Measurements from ENCODE around the gene CDS1. TPM values are rescaled to one million over a fixed set of nuclear protein-coding genes. Genes with fewer than 3 reads are reported as not detected.

Gene CDS1
- total and polyA plus RNA-seq, 2 of the 8 experiments (the other 6 are each of a cell fraction or from before 2014, with no cell fraction given), result 8.7 to 13.9 TPM

DNA sequence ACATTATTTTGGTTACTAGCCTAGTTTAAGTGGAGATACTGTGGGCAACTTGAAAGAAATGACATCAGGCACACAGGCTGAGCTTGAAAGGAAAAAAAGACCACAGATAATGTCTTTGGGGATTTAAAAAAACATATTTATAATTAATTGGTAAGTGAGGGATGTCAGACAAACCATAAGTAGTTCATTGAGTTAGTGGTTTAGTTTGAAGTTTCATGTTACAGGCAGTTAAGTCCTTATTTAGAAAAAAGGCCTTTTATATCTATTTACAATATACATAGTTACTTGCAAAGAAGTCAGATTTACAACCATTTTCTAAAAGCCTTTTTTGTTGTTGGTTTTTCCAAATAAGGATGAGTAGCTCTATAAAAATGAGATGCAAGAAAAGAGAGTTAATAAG, 89.2 kb downstream of the CDS1 start:
- no peak overlapping the region for H2AK5ac ChIP-seq (ENCODE audit: low read depth, low read length)

More for the DNA sequence above, 89.2 kb downstream of the CDS1 start:
- ChIA-PET POLR2A (ENCODE audit: partially characterized antibody) (no interaction called here), CTCF (ENCODE audit: partially characterized antibody) (interaction anchor here (0.9 to 1.2 kb wide), 2 partner anchors 22 to 94 kb away, joined by 3 read pairs; no protein-coding TSS in a partner anchor)
- FAIRE-seq (no peak), DNase-seq (ENCODE audit: low read depth in 1 of 2, low spot score in 2 of 2) (no peak)
- H4K20me1 ChIP-seq (replicated peaks in 1 of 2; ENCODE audit: control insufficient read depth in 1 of 2, insufficient read depth in 2 of 2, low read length in 2 of 2), result no peaks in the 10 kb centered on the region
- no peak overlapping the region for H4K8ac ChIP-seq (ENCODE audit: extremely low read depth, insufficient read depth, low read length)
- no peak overlapping the region for H3K4me3 ChIP-seq (ENCODE audit: extremely low read depth in 1 of 4, insufficient read depth in 2 of 4, low read depth in 3 of 4, low read length in 4 of 4)
- no peak overlapping the region for H2BK12ac ChIP-seq (ENCODE audit: low read depth, low read length)
- H3K79me1 ChIP-seq (ENCODE audit: low read depth, low read length), result no peaks in the 10 kb centered on the region
- H2BK20ac ChIP-seq (ENCODE audit: low read length), result no peak overlapping the region
- H3K27ac ChIP-seq (ENCODE audit: low read depth, low read length), result no peak overlapping the region
- no peak overlapping the region for H2BK5ac ChIP-seq (ENCODE audit: low read depth, low read length)
- H3K9me3 ChIP-seq (ENCODE audit: insufficient read depth in 2 of 2, low read depth in 1 of 2, low read length in 1 of 2), result no peaks in the 10 kb centered on the region
- H4K5ac ChIP-seq (ENCODE audit: insufficient read length, low read depth, low read length), result no peak overlapping the region
- no peaks in the 10 kb centered on the region for H3K79me2 ChIP-seq (ENCODE audit: control insufficient read depth in 1 of 2, insufficient read depth in 2 of 2, low read length in 2 of 2)
- H3K36me3 ChIP-seq (ENCODE audit: control insufficient read depth in 2 of 4, insufficient read depth in 4 of 4, low read length in 3 of 4), result peaks cover 0 to 39% (median 20%) of the 10 kb centered on the region in 4 experiments; a peak in 5 of 8 replicates
- H4K91ac ChIP-seq (replicated peaks; ENCODE audit: insufficient read length, low read length), result no peak overlapping the region
- H3K23ac ChIP-seq (ENCODE audit: insufficient read length), result no peak overlapping the region
- no peaks in the 10 kb centered on the region for H3K27me3 ChIP-seq (replicated peaks in 1 of 4; ENCODE audit: control insufficient read depth in 3 of 4, extremely low read depth in 1 of 4, insufficient read depth in 3 of 4, low read length in 3 of 4)
- H3K4me2 ChIP-seq (ENCODE audit: insufficient read depth in 1 of 2, low read depth in 2 of 2, low read length in 2 of 2), result no peak overlapping the region
- H3K23me2 ChIP-seq (ENCODE audit: low read depth, low read length), result no peaks in the 10 kb centered on the region
- H2BK120ac ChIP-seq (replicated peaks; ENCODE audit: low read depth, low read length), result no peak overlapping the region
- no peak overlapping the region for H3K4ac ChIP-seq (replicated peaks; ENCODE audit: insufficient read length, low read depth, low read length)
- H3K4me1 ChIP-seq (replicated peaks in 1 of 4; ENCODE audit: control insufficient read depth in 3 of 4, insufficient read depth in 4 of 4, low read length in 3 of 4), result no peaks in the 10 kb centered on the region
- H3K14ac ChIP-seq (ENCODE audit: insufficient read length), result no peak overlapping the region
- H3K18ac ChIP-seq (ENCODE audit: extremely low read depth, low read length), result no peak overlapping the region
- no peak overlapping the region for H2AFZ ChIP-seq (ENCODE audit: low read length)
- H3K56ac ChIP-seq (replicated peaks; ENCODE audit: insufficient read length, low read depth, low read length), result no peak overlapping the region
- H2BK15ac ChIP-seq (ENCODE audit: low read length), result no peak overlapping the region
- TF ChIP-seq CEBPB (IDR thresholded peaks at IDR 0.05; ENCODE audit: low read depth, low read length) (no peak), ASH2L (IDR thresholded peaks at IDR 0.05; ENCODE audit: low read length) (no peak), TAF1 (IDR thresholded peaks at IDR 0.05; ENCODE audit: low read depth, low read length) (no peak), KDM4A (IDR thresholded peaks at IDR 0.05; ENCODE audit: low read depth, low read length, severe bottlenecking) (no peak), RNF2 (IDR thresholded peaks at IDR 0.05; ENCODE audit: borderline replicate concordance, low read depth, low read length, missing control alignments, poor library complexity, severe bottlenecking) (no peak), PHF8 (conservative IDR thresholded peaks at IDR 0.05; ENCODE audit: low read depth, low read length) (no peak), YY1 (IDR thresholded peaks at IDR 0.05; ENCODE audit: low read depth, low read length) (no peak), POLR2A (IDR thresholded peaks at IDR 0.05; ENCODE audit: control extremely low read depth in 1 of 2, low read depth in 2 of 2, low read length in 2 of 2) (no peak), TBP (IDR thresholded peaks at IDR 0.05; ENCODE audit: low read depth, low read length) (no peak), CREB1 (IDR thresholded peaks at IDR 0.05) (no peak)
- TF ChIP-seq, protein P1, sequence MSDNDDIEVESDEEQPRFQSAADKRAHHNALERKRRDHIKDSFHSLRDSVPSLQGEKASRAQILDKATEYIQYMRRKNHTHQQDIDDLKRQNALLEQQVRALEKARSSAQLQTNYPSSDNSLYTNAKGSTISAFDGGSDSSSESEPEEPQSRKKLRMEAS (IDR thresholded peaks at IDR 0.05), result no peak
- TF ChIP-seq, protein P2, sequence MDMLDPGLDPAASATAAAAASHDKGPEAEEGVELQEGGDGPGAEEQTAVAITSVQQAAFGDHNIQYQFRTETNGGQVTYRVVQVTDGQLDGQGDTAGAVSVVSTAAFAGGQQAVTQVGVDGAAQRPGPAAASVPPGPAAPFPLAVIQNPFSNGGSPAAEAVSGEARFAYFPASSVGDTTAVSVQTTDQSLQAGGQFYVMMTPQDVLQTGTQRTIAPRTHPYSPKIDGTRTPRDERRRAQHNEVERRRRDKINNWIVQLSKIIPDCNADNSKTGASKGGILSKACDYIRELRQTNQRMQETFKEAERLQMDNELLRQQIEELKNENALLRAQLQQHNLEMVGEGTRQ (IDR thresholded peaks at IDR 0.05; ENCODE audit: low read length), result no peak
- H3K9ac ChIP-seq (replicated peaks in 1 of 4; ENCODE audit: extremely low read depth in 1 of 4, low read depth in 3 of 4, low read length in 3 of 4), result no peak overlapping the region

Data from H1 (cell line).